Measurements from ENCODE around the gene MEOX1. TPM values are rescaled to one million over a fixed set of nuclear protein-coding genes. Genes with fewer than 3 reads are reported as not detected.

MEOX1 gene
- total RNA-seq, 1 donor from 2014 or later: 1.7 TPM

DNA sequence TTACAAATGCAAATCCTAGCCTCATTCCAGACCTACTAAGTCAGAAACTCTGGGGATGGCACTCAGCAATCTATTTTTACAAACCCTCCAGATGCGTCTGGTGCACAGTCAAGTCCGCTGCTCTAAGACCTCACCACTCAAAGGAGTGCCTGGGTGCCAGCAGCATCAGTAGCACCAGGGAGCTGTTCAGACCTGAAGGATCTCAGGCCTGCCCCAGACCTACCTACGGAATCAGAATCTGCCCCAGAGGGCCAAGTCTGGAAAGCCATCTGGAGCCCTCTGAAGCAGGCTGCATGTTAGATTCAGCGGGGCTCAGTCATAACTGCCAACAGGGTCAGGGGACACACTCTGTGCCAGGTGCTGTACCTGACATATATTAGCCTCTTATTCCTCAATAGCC, 17.6 kb downstream of the MEOX1 start:
- no peaks in the 10 kb centered on the region for H3K9me3 Mint-ChIP-seq
- peaks cover 15% of the 10 kb centered on the region for H3K4me1 Mint-ChIP-seq
- TF ChIP-seq, protein P1, sequence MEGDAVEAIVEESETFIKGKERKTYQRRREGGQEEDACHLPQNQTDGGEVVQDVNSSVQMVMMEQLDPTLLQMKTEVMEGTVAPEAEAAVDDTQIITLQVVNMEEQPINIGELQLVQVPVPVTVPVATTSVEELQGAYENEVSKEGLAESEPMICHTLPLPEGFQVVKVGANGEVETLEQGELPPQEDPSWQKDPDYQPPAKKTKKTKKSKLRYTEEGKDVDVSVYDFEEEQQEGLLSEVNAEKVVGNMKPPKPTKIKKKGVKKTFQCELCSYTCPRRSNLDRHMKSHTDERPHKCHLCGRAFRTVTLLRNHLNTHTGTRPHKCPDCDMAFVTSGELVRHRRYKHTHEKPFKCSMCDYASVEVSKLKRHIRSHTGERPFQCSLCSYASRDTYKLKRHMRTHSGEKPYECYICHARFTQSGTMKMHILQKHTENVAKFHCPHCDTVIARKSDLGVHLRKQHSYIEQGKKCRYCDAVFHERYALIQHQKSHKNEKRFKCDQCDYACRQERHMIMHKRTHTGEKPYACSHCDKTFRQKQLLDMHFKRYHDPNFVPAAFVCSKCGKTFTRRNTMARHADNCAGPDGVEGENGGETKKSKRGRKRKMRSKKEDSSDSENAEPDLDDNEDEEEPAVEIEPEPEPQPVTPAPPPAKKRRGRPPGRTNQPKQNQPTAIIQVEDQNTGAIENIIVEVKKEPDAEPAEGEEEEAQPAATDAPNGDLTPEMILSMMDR (conservative IDR thresholded peaks at IDR 0.05): no peak
- no peaks in the 10 kb centered on the region for H3K27me3 Mint-ChIP-seq (ENCODE audit: low read depth)
- H3K4me3 Mint-ChIP-seq: no peak overlapping the region
- peak overlapping the region; percentile 27 for H3K27ac Mint-ChIP-seq (ENCODE audit: unreplicated experiment)
- no peak for DNase-seq (ENCODE audit: low read depth, low spot score)
- H3K36me3 Mint-ChIP-seq (ENCODE audit: low read depth): no peaks in the 10 kb centered on the region

DNA sequence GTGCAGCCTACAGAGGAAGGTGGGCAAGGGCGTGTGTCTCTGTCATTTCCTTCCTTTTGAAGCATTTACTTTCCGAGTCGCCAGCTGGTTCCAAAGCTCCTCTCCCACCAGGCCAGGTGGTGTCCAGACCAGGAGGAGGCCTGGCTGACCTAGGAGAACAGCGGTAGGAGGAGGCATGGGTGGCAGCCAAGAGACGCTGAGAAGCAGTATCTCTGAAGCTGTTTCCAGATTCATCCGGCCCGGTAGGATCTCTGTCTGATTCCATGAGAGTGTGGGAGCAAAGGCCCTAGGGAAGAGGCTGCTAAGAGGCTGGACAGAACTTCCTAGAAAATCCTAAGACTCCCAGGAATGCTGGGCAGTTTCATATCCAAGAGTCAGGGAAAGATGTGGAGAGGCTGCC, 20.3 kb downstream of the MEOX1 start:
- peaks cover 12% of the 10 kb centered on the region for H3K4me1 Mint-ChIP-seq
- H3K9me3 Mint-ChIP-seq: no peaks in the 10 kb centered on the region
- no peaks in the 10 kb centered on the region for H3K36me3 Mint-ChIP-seq (ENCODE audit: low read depth)
- TF ChIP-seq, protein P1 (conservative IDR thresholded peaks at IDR 0.05): no peak
- no peak overlapping the region for H3K4me3 Mint-ChIP-seq
- H3K27ac Mint-ChIP-seq (ENCODE audit: unreplicated experiment): peak overlapping the region; percentile 19
- no peak for DNase-seq (ENCODE audit: low read depth, low spot score)
- H3K27me3 Mint-ChIP-seq (ENCODE audit: low read depth): no peaks in the 10 kb centered on the region

DNA sequence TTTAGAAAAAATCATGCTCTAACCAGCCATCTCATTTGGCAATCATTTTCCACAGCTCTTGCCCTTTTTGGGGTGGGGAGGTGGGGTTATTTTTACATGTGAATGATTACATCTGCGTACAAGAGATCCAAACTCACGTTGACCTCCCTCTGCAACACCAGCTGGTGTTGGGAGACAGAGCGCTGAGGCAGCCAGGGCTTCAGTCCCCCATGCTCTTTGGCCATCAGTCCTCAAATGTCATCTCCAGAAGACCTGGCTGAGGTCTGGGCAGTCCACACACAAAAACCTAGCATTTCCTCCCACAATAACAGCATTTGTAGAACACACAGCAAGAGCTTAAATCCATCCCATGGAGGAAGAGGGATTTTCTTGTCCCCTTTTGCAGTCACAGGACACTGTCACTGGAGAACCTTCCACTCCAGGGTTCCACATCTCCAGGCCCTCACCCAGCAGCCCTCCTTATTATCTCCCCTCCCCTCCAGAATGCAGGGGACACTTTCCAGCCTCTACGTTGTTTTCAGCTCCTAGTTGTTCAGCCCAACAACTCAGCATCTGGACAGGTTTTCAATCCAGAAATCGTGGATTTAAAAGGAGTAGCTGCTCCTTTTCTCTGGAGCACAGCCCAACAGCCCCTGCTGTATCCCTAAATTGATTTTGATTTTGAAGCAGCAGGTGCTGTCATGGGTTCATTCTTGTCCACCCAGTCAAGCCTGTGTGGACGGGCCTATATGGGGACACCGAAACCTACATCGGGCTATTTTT, 21.1 kb downstream of the MEOX1 start:
- Mint-ChIP-seq H3K9me3 (no peaks in the 10 kb centered on the region), H3K27ac (ENCODE audit: unreplicated experiment) (no peak overlapping the region), H3K36me3 (ENCODE audit: low read depth) (no peaks in the 10 kb centered on the region), H3K4me1 (peaks cover 15% of the 10 kb centered on the region), H3K27me3 (ENCODE audit: low read depth) (no peaks in the 10 kb centered on the region), H3K4me3 (no peak overlapping the region)
- TF ChIP-seq, protein P1 (conservative IDR thresholded peaks at IDR 0.05): no peak
- no peak for DNase-seq (ENCODE audit: low read depth, low spot score)

DNA sequence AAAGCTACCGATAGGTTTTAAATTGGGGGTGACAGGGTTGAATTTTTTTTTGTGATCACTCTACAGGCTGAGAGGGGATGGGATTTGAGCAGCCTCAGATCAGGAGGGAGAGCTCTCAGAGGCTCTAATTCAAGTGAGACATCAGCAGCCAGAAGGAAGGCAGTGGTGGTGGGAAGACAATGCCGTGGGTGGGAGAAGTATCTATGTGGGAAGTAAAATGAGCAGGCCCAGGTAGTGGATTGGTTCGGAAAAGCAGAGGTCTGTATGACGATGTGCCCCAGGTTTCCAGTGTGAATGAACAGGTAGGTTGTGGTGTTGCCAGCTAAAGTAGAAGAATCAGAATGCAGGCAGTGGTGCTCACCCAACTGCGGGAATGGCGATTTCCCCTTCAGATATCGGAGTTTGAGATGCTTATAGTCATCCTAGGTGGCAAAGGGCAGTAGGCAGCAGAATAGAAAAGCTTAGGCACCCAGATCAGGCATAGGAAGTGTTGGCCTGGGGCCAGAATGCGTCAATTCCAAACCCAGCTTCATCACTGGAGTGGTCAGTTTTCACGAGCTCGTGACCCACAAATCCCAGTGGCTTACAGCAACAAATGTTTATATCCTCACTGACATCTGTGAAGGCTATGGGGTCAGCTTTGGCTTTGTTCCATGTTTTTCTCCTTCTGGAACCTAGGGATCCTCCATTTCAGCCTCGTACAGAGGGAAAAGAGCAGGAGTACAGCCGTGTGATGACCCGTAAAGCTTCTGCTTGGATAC, 24.0 kb downstream of the MEOX1 start:
- Mint-ChIP-seq H3K4me1 (peaks cover 28% of the 10 kb centered on the region), H3K27ac (ENCODE audit: unreplicated experiment) (peak overlapping the region; percentile 63)
- TF ChIP-seq, protein P1 (conservative IDR thresholded peaks at IDR 0.05): no peak

DNA sequence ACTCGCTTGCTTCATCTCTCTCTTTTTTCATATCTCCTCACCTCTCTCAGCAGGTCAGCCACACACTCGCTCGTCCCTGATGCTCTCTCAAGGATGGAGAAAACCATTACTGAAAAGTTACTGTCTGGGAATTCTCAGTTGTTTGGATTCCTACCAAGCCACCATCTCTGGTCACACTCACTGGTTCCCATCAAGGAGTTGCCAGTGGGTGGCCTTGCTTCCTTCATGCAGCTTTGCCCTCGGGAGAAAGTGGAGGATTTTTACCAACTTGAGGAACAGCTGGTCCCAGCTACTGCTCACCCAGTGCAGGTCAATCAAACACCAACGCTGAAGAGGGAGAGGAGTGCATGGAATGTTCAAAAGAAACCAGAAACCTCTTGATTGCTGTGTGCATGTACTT, 25.3 kb downstream of the MEOX1 start:
- DNase-seq (ENCODE audit: low read depth, low spot score): no peak
- TF ChIP-seq, protein P1 (conservative IDR thresholded peaks at IDR 0.05): no peak
- H3K36me3 Mint-ChIP-seq (ENCODE audit: low read depth): no peaks in the 10 kb centered on the region
- H3K4me3 Mint-ChIP-seq: no peak overlapping the region
- no peaks in the 10 kb centered on the region for H3K27me3 Mint-ChIP-seq (ENCODE audit: low read depth)
- no peaks in the 10 kb centered on the region for H3K9me3 Mint-ChIP-seq
- H3K4me1 Mint-ChIP-seq: peaks cover 40% of the 10 kb centered on the region
- no peak overlapping the region for H3K27ac Mint-ChIP-seq (ENCODE audit: unreplicated experiment)

More for the DNA sequence above, 24.0 kb downstream of the MEOX1 start:
- Mint-ChIP-seq H3K36me3 (ENCODE audit: low read depth) (no peaks in the 10 kb centered on the region), H3K9me3 (no peaks in the 10 kb centered on the region), H3K27me3 (ENCODE audit: low read depth) (no peaks in the 10 kb centered on the region), H3K4me3 (no peak overlapping the region)
- no peak for DNase-seq (ENCODE audit: low read depth, low spot score)
